DMS79 (cell line): Measurements from ENCODE around the gene ARL10.
A peak's percentile ranks its signal among the peaks of the same experiment; 100 is the strongest.

Experiments used
- DNase-seq: peaks from one replicate; lab custom pipeline; 2025; lab: John Stamatoyannopoulos, UW

ARL10 gene, protein sequence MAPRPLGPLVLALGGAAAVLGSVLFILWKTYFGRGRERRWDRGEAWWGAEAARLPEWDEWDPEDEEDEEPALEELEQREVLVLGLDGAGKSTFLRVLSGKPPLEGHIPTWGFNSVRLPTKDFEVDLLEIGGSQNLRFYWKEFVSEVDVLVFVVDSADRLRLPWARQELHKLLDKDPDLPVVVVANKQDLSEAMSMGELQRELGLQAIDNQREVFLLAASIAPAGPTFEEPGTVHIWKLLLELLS

DNA sequence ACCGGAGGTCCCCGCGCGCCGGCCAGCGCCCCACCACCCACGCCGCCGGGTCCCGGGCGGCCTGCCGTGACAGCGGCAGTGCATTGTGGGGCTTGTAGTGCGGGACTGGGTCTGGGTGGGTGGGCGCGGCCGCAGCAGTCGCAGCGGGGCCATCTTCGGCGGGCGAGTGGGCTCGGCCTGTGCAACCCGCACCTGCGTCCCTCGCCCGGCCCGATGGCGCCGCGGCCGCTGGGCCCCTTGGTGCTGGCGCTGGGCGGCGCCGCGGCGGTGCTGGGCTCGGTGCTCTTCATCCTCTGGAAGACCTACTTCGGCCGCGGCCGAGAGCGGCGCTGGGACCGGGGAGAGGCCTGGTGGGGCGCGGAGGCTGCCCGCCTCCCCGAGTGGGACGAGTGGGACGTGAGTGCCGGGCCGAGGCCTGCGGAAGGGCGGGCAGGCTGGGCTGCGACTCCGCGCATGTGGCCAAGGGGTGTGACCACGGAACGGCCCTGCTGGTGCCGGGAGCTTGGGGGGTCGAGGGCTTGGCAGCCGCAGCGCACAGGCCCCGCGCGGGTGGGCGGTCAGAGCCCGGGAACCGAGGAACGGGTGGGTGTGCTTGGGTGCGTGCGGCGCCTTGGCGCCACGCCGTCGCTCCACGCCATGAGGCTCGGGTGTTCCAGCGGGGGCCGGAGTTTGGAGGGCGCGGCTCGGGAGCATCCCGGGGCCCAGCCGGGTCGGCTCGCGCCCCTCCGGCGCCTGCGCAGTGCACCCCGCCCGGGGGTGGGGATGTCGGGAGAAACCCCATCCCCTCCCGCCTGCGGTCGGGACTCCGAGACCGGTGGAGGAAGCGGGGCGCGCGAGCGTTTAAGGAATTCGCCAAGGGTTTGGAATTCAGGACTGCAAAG, at the start of gene ARL10:
Gene ARL10, plus strand, starts transcription at position 137 of the 881 bp plus-strand sequence. Its CDS starts 77 bp downstream, at position 214.
- DNase-seq, result no peak

DNA sequence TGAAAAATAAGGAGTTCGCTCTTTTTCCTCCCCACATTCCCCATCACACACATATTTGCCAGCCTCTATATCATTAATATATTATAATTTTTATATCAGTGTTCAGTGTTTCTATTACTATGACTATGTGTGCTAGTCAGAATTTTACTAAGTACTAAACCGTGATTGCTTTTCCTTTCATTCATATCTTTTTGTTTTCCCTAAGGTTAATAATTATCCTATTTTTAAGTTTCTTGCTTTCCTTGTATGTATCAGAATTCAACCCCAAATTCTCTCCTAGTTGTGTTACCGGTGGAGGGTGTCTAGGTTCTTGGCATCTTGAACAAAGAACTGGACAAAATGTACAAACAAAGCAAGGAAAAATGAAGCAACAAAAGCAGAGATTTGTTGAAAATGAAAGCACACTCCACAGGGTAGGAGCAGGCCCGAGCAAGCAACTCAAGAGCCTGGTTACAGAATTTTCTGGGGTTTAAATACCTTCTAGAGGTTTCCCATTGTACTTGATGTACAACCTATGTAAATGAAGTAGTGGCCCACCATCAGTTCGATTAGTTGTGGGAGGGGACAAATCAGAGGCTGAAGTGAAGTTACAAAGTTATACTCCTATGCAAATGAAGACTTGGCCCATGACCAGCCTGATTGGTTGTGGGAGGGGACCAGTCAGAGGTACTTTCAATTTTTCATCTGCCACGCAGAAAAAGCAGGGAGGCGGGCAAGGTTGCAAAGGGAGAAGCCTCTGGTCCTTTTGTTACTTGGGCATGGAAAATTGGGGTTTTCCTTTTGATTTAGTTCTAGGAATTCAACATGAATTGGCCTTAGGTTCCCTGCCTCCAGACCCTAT, 47.5 kb upstream of the ARL10 start:
- no peak for DNase-seq

DNA sequence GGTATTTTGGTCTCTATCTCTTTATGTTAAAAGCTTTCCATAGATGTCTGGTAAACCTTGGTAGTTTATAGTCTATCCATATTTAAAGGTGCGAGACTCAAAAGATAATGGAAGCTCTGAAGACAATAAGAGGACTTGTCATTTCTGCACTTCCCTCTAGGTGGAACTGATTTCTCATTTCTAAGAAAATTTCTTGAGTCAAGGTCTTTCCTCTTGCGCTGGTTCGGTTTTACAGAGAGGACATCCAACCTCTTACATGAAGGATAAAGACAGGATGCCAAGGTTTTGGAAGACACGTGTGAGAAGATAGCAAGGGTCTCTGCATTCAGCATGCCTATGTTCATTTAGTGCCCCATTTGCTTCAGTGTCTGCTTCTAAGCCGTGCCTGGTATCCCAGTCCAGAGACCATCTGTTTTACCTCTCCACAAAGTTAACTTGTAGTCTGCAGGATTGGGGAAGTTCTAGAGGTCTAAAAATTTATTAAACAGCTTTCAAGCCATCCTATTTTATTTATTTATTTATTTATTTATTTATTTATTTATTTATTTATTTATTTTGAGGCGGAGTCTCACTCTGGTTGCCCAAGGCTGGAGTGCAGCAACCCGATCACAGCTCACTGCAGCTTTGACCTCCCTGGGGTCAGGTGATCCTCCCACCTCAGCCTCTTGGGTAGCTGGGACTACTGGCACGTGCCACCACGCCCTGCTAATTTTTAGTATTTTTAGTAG, 45.3 kb upstream of the ARL10 start:
- no peak for DNase-seq

DNA sequence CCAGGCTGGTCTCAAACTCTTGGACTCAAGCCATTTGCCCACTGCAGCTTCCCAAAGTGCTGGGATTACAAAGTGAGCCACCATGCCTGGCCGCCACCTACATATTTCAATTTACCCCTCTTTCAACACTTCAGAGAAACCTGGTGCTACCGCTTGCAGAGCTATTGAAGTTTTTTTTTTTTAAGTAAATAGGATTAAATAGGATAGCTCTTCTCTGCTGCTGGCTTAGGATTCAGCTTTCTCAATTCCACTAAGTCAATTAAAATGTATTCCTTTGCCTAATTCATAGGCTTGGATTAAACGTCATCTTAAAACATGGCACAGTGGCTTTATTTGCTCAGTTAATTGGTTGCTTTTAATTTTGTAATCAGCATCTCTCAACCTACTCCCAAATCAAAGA, 44.7 kb upstream of the ARL10 start:
- no peak for DNase-seq

DNA sequence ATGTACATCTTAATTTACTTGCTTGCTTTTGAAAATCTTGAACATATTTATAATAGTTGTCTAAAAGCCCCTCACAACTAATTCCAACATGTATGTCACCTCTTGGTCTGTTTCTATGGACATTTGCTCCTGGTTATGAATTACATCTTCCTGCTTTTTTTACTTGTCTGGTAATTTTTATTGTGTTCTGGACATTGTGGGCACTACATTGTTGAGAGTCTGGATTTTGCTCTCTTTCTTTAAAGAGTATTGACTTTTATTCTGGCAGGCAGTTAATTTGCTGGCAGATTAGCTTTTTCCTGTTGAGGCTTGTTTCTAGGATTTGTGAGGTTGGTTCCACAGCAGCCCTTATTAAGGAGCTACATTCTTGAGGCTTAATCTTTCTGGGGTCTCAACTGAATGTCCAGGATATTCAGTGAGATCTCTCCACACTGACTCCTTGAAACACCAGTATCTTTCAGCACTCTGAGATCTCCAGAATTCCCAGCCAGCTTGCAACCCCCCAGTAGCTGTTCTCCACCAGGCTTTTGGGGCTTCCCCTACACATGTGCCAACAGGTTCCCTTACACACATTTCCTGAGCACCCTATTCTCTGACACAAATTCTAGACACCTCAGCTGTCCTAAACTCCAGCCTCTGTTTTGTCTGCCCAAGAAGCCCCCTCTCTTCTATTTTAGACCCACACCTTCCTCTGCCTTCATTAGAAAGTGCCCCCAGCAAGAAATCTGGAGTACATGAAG, 31.1 kb upstream of the ARL10 start:
- DNase-seq, result no peak

DNA sequence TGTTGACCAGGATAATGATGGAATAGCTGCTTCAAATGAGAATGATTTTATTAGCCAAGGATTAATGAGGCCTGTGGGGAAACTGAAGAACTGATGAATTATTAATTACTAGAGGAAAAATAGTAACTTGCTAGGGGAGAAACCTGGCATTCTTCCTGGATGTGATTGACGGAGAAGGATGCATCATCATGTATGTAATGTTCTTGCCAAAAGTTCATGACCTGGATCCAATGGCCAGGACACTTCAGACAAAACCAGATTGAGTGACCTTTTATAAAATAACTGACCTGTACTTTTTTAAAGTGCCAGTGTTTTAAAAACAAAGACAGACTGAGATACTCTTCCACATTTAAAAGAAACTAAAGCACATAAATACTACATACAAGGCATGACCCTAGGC, 27.4 kb upstream of the ARL10 start:
- no peak for DNase-seq

DNA sequence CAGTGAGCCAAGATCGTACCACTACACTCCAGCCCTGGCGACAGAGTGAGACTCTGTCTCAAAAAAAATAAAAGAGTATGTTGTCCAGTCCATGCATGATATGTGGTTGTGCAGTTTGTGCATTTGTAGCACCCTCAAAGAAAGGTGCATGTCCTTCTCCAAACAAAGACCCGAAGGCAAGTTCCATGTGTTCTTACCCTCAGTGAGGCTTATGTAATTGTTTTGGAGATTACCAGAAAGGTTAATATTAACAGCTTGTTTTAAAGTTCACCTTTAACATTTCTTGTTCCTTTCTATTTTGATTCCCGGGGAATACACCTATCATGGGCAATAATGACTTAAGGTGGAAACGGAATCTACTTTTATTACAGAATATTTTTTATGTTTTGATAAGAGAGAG, 26.0 kb upstream of the ARL10 start:
- no peak for DNase-seq

DNA sequence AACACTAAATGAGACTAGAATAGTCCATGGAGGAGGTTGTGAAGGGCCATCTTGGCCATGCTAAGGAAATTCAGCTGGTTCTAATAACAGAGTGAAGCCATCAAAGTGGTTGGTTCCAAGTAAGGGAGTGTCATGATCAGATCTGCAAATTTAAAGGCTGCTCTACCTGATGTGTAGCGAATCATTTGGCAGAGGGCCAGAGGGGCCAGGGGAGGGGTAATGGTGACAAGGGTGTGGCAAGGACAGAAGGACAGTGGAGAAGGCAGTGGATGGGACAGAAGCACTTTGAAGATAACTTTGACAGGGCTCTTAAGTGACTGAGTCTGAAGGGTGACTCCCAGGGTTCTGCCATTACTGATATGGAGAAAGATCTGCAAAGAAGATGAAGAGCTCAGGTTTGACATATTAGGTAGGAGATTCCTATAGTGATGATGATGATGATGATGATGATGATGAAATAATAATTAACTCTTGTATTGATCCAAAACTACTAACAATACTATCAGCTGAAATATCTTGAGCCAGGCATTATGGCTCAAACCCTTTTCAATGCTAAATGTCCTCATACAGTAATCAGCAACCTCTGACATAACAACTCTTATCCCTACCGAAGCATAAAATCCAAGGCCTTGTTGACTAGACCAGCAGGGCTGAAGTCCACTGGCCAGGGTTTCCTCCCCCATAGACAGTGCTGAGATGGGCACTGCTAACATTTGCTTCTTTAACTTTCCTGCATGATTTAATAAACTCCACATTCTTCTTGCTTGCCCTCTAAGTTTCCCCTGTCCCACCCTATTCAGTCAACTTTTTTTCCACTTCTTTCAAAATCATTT, 23.7 kb upstream of the ARL10 start:
- no peak for DNase-seq

DNA sequence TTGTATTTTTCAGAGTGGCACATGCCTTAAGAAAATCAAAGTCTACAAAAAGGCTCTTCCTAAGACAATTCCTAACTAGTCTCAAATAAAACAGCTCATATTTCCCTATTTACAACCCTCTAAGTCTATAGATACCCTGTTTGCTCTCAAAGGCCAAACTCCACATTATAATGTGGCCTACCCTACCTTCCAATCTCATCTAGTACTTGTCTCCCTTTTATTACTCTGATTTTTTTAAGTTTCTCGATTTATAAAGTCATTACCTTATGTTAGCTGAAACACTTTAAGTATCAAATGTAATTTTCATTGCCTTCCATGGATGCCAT, 23.2 kb upstream of the ARL10 start:
- no peak for DNase-seq

DNA sequence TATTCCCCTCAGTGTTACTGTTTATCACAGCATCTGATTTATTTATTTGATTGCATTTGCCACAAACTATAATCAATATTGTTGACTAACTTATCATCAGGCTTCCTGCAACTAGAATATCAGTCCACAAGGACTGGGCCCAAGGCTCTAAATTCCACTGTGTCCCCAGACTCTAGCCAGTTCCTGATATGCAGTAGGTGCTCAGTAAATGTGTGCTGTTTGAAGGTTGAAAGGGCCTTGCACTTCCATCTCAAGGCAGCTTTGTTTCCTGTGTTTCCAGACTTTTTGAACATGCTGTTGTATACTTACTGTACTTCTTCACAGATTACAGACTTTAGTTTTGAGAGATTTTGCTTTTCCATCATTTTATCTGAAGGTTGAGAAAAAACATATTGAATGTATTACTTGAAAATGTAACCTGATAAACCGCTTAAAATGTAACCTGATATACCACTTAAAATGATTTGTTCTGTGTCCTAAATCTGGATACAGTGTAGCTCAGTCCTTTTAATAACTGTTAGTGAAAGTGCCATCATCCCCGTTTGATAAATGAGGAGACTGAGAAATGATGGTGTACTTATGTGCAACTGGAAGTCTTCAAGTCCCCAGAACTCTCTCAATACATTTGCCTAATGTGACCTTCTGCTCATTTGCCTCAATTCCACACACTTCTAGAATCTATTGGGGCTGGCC, 22.4 kb upstream of the ARL10 start:
- DNase-seq, result no peak

DNA sequence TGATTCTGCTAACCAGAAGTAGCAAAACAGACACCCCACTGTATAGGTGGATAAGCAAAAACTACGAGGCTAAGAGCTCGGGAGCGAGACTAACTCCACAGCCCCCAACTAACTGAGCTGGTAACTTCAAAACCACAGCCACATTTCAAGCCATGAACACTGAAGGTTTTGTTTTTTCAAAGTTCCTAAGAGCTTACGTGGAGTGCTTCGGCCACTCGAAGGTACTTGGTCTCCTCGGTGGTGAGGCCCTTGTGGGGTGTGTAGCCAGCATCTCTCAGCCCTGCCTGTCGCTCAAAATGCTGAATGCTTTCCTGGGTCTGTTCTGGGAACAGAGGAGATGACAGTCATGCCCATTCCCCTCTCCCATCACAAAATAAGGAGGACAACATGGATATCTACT, 14.9 kb upstream of the ARL10 start:
- DNase-seq, result peak; percentile 15

DNA sequence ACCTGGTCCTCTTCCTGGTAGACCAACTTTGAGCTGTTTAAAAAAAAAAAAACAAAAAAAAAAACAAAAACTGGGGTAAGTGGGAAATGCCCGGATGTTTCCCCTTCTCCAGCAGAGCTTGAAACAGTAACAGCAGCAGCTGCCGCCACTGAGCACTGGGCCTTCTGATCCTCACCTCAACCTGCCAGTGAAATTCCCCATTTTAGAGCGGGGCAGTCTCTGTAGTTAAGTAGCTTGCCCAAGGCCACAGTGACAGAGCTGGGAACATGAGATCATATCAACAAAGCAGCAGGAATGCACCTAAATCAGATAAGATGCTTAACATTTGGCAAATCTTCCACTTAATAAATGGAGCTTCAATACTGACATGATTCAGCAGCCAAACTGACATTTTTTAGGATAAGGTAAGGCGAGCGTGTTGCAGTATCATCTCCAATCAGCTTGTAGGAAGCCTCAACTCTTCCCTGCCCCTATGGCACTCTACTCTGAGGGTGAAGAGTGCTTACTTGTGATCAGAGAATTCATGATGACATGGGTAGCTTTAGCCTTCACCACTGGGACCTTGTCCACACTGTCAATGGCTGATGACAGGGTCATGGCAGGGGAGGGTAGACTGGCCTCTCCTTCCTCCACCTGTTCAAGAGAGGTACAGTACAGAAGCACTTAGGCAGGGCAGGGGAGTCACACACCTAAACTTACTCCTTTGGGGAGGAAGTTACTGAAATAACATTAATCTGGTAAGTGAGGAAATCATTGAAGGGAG, 13.0 kb upstream of the ARL10 start:
- no peak for DNase-seq

DNA sequence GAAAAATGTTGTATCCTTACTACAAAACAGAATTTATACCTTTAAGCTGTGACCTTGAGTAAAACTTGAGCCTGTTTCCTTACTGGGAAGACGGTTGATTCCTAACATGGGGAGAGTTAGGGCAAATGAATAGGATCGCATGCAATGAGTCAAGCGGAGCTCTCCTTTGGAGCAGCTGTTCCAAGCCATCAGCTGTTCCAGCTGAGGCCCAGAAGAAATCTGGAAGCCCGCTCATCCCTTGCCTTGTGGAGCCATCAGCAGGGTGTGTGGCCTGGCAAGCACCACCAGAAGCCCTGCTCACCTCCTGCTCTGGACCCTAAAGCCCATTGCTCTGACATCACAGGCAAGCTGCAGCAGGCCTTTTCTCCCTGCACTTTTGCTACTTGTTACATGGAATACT, 11.8 kb upstream of the ARL10 start:
- DNase-seq, result no peak

DNA sequence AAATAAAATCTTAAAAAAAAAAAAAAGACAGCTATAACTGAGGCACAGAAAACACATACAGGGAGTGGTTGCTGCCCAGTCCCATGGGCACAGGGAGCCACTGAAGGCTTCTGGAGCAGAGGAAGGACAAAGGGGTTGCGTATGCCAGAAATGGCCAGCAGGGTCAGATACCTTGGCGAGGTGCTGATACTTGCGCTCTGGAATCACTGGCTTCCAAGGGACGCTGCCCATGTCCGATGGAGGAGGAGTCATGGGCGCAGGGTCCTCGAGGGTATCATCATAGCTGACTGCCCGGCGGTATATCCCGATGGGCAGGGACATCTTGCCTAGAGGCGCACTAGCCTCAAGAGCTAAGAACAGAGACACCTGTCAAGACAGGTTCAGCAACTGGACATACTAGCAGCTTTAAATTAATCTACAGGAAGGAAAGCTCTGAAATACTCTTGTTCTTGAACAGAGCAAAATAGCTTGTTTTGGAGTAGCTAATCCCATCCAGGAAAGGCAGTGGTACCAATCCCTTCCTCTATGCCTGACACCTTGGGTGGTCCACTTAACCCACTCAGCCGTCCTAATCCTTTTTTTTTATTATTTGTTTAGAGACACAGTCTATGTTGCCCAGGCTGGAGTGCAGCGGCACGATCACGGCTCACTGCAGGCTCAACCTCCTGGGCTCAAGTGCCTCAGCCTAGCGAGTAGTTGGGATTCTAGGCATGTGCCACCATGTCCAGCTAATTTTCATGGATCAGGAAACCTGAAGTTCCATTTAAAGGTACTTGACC, 9.7 kb upstream of the ARL10 start:
- DNase-seq, result peak; percentile 54

DNA sequence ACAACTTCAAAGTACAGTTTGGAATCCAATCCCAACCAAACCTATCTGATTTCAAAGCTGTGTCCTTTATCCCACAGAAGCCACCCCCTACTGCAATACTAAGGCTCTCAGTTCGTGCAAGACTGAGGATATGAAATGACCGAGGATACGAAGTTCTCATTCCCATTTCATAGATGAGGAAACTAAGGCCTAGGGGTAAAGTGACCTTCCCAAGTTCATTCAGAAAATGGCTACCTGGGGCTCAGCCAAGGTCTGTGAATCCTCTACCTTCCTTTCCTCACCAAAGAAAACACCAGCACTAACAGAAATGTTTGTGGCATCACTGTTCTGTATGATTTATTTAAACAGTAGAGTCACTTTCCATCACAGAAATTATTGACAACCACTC, 9.1 kb upstream of the ARL10 start:
- no peak for DNase-seq

DNA sequence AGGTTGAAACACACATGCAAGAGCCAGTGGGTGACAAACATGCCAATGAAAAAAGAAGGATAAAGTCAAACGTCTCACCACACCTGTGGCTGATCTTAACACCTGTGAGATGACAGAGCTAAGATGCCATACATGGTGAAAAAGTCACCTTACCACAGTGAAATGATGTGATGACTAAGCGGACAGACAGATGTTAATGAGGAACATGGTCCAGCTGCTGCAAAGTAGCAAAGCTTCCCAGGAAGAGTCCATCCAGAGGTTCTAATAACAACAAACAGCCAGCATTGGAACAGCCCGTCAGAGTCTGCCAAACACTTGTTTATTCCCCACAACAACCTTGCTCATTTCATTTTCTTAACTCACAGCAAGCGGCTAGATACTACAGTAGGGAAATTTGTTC, 5.6 kb upstream of the ARL10 start:
- no peak for DNase-seq

DNA sequence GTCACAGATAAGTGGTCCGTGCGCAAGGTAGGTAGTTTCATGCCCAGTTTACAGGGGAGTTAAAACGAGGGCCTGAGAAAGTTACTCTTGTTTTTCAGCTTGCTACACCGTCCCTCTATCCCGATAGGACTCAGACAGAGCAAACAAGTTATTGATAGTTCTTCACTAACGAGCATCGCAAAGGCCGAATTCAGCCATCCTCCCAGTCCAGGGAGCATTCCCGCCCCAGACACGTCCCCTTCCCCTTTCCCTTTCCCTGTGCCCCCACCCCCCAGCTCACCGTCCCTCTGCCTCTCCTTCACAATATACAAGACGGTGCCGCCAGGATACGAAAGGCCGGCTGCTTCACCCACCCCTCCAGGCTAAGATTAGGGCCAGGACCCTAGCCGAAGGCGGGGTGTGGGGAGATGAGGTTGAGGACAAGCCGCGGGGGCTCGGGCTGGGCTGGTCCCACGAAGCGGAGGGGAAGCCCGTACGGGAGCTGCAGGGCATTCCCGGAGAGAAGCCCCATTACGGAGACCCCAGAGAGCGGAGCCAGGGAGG, 4.3 kb upstream of the ARL10 start:
- DNase-seq, result no peak
